Endodermal cell (in vitro differentiated cells): ENCODE results near the gene ABCA4. TPM values are rescaled to one million over a fixed set of nuclear protein-coding genes. Genes with fewer than 3 reads are reported as not detected.

Experiments
- DNase-seq: peaks from one replicate; pipeline ENCODE4 v3.0.0-alpha.2; 2017
- H3K27ac ChIP-seq: 2 replicates; pipeline ENCODE4 v1.5.1; 2013; ENCODE audit warnings: mild to moderate bottlenecking, low read depth, low read length, moderate library complexity
- H3K27me3 ChIP-seq: 2 replicates; pipeline ENCODE4 v1.6.1; 2013; ENCODE audit warnings: mild to moderate bottlenecking, low read length, moderate library complexity; ENCODE audit not compliant: insufficient read depth, control insufficient read depth, poor library complexity, severe bottlenecking
- H3K36me3 ChIP-seq: 2 replicates; pipeline ENCODE4 v1.7.0; 2013; ENCODE audit warnings: mild to moderate bottlenecking, low read length, moderate library complexity; ENCODE audit not compliant: control insufficient read depth, insufficient read depth
- H3K4me1 ChIP-seq: one replicate; pipeline ENCODE4 v1.7.0; 2013; ENCODE audit warnings: low read length; ENCODE audit not compliant: control insufficient read depth, insufficient read depth
- H3K4me3 ChIP-seq: 2 replicates; pipeline ENCODE4 v1.5.1; 2013; ENCODE audit warnings: mild to moderate bottlenecking, low read length, moderate library complexity
- H3K9ac ChIP-seq: 2 replicates; pipeline ENCODE4 v1.6.1; 2013; ENCODE audit warnings: mild to moderate bottlenecking, low read length, moderate library complexity; ENCODE audit not compliant: poor library complexity, severe bottlenecking; ENCODE audit errors: extremely low read depth
- H3K9me3 ChIP-seq: 2 replicates; pipeline ENCODE4 v1.6.1; 2013; ENCODE audit warnings: mild to moderate bottlenecking, low read length, moderate library complexity; ENCODE audit not compliant: control insufficient read depth
- H3K27ac Mint-ChIP-seq: 2 replicates; pipeline ENCODE4 v1.8.0; 2020; ENCODE audit warnings: mixed read lengths
- H3K27me3 Mint-ChIP-seq: 2 replicates; pipeline ENCODE4 v1.8.0; 2021; ENCODE audit warnings: mild to moderate bottlenecking, mixed read lengths; ENCODE audit not compliant: insufficient read depth
- H3K36me3 Mint-ChIP-seq: 2 replicates; pipeline ENCODE4 v1.8.0; 2020; ENCODE audit warnings: low read depth, mixed read lengths
- H3K4me1 Mint-ChIP-seq: 2 replicates; pipeline ENCODE4 v1.8.0; 2020; ENCODE audit warnings: mixed read lengths
- H3K4me3 Mint-ChIP-seq: 2 replicates; pipeline ENCODE4 v1.8.0; 2020; ENCODE audit warnings: mild to moderate bottlenecking, moderate library complexity, mixed read lengths
- H3K9me3 Mint-ChIP-seq: 2 replicates; pipeline ENCODE4 v1.8.0; 2020; ENCODE audit warnings: mild to moderate bottlenecking, mixed read lengths
- CTCF ChIP-seq: fragments of 200-600 bp; sonication (generic); conservative IDR thresholded peaks from 2 replicates; pipeline ENCODE4 v1.5.0; 2021; ENCODE audit warnings: antibody characterized with exemption, mild to moderate bottlenecking
- WGBS, 2 experiments: methylation state at CpG; one replicate each; pipeline versions ENCODE4 v1.1.5 to v1.1.7; 2013; ENCODE audit warnings: missing lambda C conversion rate in 2 of 2, mixed read lengths in 1 of 2; ENCODE audit not compliant: insufficient coverage in 1 of 2, insufficient read length in 1 of 2; 5-methylcytosine and 5-hydroxymethylcytosine counted together
- total RNA-seq, 2 donors: library from RNA; stranded (reverse); fragmentation: NEBNext Ultra II Directional in 1 of 2; extraction: Animal tissue kit (Norgen Biotek cat#: 25700) in 1 of 2; gene quantifications; 2 replicates in 1 of 2; 3 replicates in 1 of 2; pipeline ENCODE4 v1.2.1, GENCODE V29; 2021

Gene ABCA4
- total RNA-seq, 2 donors from 2014 or later, result 1.6 to 1.7 TPM

GRCh38 chr1:93976291-93976690, 144.7 kb downstream of the ABCA4 start:
- H3K27ac ChIP-seq, result no peak overlapping the region
- no peak for TF ChIP-seq CTCF
- peaks cover 6% of the 10 kb centered on the region for H3K9me3 ChIP-seq
- no peak overlapping the region for H3K9ac ChIP-seq
- no peaks in the 10 kb centered on the region for H3K27me3 ChIP-seq
- H3K4me1 Mint-ChIP-seq, result peaks cover 18% of the 10 kb centered on the region
- no peaks in the 10 kb centered on the region for H3K27me3 Mint-ChIP-seq
- no peak overlapping the region for H3K4me3 ChIP-seq
- H3K4me3 Mint-ChIP-seq, result no peak overlapping the region
- H3K36me3 Mint-ChIP-seq, result no peaks in the 10 kb centered on the region
- no peaks in the 10 kb centered on the region for H3K36me3 ChIP-seq
- DNase-seq, result no peak
- peaks cover 3% of the 10 kb centered on the region for H3K9me3 Mint-ChIP-seq
- H3K27ac Mint-ChIP-seq, result no peak overlapping the region
- 100% methylated on average over 2 of the region's 2 CpGs; no CpG with 5 or more reads in 1 of the 2 experiments for WGBS, 2 experiments
- H3K4me1 ChIP-seq, result peaks cover 8% of the 10 kb centered on the region

GRCh38 chr1:93972341-93972740, 148.6 kb downstream of the ABCA4 start:
- H3K4me1 ChIP-seq, result peaks cover 4% of the 10 kb centered on the region
- H3K4me3 ChIP-seq, result no peak overlapping the region
- TF ChIP-seq CTCF, result no peak
- H3K9ac ChIP-seq, result no peak overlapping the region
- no peak for DNase-seq
- Mint-ChIP-seq H3K9me3 (no peaks in the 10 kb centered on the region), H3K4me3 (no peak overlapping the region), H3K36me3 (no peaks in the 10 kb centered on the region), H3K27me3 (peaks cover 2% of the 10 kb centered on the region), H3K27ac (no peak overlapping the region), H3K4me1 (no peaks in the 10 kb centered on the region)
- H3K9me3 ChIP-seq, result no peaks in the 10 kb centered on the region
- H3K36me3 ChIP-seq, result no peaks in the 10 kb centered on the region
- 91 to 100% methylated on average over 1 to 2 of the region's 2 CpGs for WGBS, 2 experiments
- no peaks in the 10 kb centered on the region for H3K27me3 ChIP-seq
- no peak overlapping the region for H3K27ac ChIP-seq

- H3K27ac Mint-ChIP-seq, result no peak overlapping the region
- H3K4me1 Mint-ChIP-seq, result no peaks in the 10 kb centered on the region
- H3K9ac ChIP-seq, result no peak overlapping the region
- H3K36me3 ChIP-seq, result no peaks in the 10 kb centered on the region
- H3K27ac ChIP-seq, result no peak overlapping the region
- no peaks in the 10 kb centered on the region for H3K4me1 ChIP-seq
- H3K27me3 ChIP-seq, result no peaks in the 10 kb centered on the region
- DNase-seq, result no peak
- WGBS, 2 experiments, result 86 to 92% methylated on average over 3 of the region's 3 CpGs
- no peaks in the 10 kb centered on the region for H3K9me3 Mint-ChIP-seq
- H3K4me3 Mint-ChIP-seq, result no peak overlapping the region
- no peak for TF ChIP-seq CTCF
- H3K27me3 Mint-ChIP-seq, result peaks cover 2% of the 10 kb centered on the region
- no peak overlapping the region for H3K4me3 ChIP-seq
- H3K9me3 ChIP-seq, result no peaks in the 10 kb centered on the region
- H3K36me3 Mint-ChIP-seq, result no peaks in the 10 kb centered on the region
Observed at GRCh38 chr1:93969887-93970286, 151.1 kb downstream of the ABCA4 start.
